G401 (cell line): ENCODE data around the gene MORN2. TPM values are rescaled to one million over a fixed set of nuclear protein-coding genes. Genes with fewer than 3 reads are reported as not detected.

ENCODE experiments used
- DNase-seq: peaks from one replicate; pipeline ENCODE4 v3.0.0-alpha.2; 2015; ENCODE audit warnings: low spot score
- in situ Hi-C: cut with HindIII; loops from 2 replicates; pipeline ENCODE4 v1.10.0; 2016; ENCODE audit warnings: low sequenced_read_pairs, mixed read lengths
- total RNA-seq: library from RNA; depleted of rRNA; stranded (reverse); fragments of >200 nt; shearing (Covaris generic); gene quantifications from 2 replicates; pipeline ENCODE4 v1.2.3, GENCODE V29; 2014; rRNA removed

Gene MORN2
- total RNA-seq, 1 experiment from 2014 or later = 30.5 TPM

DNA sequence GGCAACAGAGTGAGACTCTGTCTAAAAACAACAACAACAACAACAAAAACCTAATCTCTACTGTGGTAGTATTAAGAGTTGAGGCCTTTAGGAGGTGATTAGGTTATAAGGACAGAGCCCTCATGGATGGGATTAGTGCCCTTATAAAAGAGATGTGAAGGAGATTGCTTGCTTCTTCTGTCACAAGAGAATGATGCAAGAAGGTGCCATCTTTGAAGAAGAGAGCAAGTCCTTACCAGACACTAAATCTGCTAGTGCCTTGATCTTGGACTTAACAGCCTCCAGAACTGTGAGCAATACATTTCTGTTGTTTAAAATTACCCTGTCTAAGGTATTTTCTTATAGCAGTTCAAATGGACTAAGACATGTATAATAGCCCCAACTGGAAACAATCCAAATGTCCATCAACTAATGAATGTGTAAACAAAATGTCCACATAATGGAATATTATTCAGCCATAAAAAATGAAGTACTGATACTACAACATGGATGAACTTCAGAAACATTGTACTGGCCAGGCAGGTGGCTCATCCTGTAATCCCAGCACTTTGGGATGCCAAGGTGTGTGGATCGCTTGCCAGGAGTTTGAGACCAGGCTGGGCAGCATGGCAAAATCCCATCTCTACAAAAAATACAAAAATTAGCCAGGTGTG, 12.3 kb downstream of the MORN2 start:
- no peak for DNase-seq
- in situ Hi-C loops = no loop called here

DNA sequence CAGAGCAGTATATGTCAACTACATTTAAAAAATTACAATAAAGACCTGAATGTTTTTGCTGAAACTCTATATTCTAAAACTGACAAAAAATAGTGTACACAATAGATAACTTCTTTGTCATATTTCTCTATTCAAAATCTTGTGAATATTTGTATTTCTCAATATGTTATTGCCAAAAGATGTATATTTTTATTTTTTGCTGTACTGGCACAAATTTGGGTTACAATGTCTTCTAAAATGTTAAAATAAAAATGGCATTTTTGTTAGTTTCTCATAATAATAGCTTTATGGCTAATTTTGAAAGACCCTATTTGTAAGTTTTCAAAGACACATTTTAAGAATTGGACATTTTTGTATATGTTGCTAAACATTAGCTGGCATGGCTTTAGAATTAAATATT, 13.3 kb downstream of the MORN2 start:
- no peak for DNase-seq
- in situ Hi-C loops = no loop called here

DNA sequence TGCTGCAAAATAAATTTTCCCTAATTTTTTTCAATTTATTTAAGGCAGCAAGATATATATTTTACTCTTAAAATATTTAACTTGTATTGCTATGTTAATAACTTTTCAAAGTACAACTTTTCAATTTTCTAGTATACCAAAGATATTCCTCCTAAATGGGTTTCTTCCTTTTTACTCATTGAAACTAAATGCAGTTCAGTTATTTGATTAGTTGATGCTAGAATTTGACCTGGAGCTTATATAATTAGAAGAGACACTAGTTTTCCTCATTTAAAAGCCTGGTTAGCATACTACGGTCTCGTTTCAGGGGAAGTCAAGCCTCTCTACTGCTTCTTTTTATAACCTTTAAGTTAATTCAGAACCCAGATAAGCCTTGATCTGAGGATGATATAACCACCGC, 13.8 kb downstream of the MORN2 start, which contains the start of gene ARHGEF33:
Gene ARHGEF33 (plus strand): TSS at position 301 of the 400 bp plus-strand sequence. CDS start 29,573 bp downstream, outside the sequence.
- DNase-seq = no peak
- in situ Hi-C loops = no loop called here

DNA sequence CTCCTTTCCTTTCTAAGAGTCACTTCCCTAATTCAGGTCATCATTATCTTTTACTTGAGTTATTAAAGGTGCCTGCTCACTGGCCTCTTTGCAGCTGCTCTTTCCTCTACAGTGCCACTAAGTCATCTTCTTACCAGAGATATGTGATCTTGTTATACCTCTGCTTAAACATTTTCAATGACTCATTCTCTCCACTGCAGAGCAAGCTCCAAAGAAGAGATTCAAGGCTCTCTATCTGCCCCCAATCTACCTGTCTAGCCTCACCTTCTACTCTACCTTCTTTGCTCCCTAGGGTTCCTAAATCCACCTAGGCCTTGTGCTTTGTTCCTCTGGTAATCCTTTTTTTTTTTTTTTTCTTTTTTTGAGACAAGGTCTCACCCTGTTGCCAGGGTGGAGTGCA, 17.0 kb downstream of the MORN2 start:
- no peak for DNase-seq
- in situ Hi-C loops = no loop called here

DNA sequence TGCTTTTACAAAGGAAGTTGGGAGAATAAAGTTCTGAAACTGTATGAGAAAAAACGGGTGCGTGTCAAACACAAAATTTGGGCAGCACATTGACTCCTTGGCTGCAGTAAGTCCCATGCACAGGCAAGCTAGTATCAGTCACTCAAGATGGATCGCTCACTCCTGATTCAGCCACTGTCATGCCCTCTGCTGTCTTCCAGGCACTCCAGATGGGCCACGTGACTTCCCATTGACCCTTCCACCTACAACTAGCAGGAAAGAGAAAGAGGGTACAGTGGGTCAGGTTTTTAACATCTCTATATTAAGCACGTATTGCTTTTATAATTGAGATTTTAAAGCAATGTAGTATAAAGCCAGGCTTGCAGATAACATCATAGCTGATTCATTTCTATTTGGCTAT, 22.5 kb downstream of the MORN2 start:
- no peak for DNase-seq
- in situ Hi-C loops = no loop called here

GRCh38 chr2:38900726-38901125, 24.9 kb downstream of the MORN2 start:
- no peak for DNase-seq

GRCh38 chr2:38905251-38905650, 29.5 kb downstream of the MORN2 start:
- DNase-seq = no peak
- in situ Hi-C loops = no loop called here

More at GRCh38 chr2:38900726-38901125, 24.9 kb downstream of the MORN2 start:
- in situ Hi-C loops = no loop called here

DNA sequence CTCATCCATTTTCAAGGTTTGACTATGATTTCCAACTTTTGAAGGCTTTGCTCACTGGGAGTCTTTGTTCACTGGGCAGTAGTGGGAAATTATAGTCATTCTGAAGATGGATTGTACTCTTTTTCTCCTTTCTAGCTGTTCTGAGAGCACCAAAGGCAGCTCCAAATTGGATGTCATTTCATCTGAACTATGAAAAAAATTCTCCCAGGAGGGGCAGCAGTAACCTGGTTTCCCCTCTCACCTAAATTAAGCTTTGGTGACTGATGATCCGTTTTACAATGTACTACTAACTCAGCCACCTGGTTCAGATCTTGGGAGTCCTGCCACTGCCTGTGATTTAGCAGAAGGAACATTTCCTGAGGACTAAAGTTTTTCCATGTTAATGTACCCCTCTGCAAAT, 31.5 kb downstream of the MORN2 start:
- DNase-seq = no peak
- in situ Hi-C loops = no loop called here

- DNase-seq = no peak
- in situ Hi-C loops = no loop called here
Measured at GRCh38 chr2:38907743-38908562, 32.2 kb downstream of the MORN2 start.

GRCh38 chr2:38909872-38910271, 34.1 kb downstream of the MORN2 start:
- in situ Hi-C loops = no loop called here
- DNase-seq = no peak

GRCh38 chr2:38911191-38911590, 35.4 kb downstream of the MORN2 start:
- no peak for DNase-seq
- in situ Hi-C loops = no loop called here

DNA sequence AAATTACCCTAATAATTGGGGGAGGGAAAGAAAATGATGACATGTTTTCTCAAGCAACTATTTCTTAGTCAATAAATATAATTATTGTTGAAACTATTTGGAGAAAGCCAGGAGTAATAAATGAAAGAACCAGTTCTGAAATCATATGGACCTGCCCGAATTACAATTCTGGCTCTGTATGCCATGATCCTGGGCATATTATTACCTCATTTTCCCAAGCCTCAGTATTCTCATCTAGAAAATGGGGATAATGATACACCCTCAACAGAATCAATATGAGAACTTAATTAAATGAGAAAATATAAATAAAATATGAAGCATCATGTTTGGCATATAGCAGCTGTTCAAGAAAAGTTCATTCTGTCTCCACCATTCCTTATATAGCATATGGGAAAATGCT, 36.8 kb downstream of the MORN2 start:
- in situ Hi-C loops = no loop called here
- DNase-seq = no peak

- in situ Hi-C loops = no loop called here
- DNase-seq = no peak
Measured at GRCh38 chr2:38922389-38922788, 46.6 kb downstream of the MORN2 start.

DNA sequence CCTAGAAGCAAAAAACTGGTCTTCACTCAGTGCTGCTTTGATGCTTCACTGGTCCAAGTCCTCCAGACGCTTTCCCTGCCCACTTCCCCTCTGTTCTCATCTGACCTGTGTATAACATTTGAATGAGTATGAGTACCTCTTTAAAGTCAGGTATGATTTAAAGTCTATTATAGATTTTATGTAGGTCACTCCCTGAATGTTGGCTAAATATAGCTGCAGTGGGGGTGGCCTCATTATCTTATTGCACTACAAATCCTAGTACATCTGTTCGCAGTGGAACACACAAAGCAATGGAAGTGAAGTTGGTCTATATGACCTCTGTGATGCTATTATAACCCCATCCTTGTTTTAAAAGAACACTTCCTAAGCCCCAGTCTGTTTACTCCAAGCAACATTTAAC, 47.1 kb downstream of the MORN2 start:
- in situ Hi-C loops = no loop called here
- DNase-seq = no peak

GRCh38 chr2:38925982-38926381, 50.2 kb downstream of the MORN2 start:
- in situ Hi-C loops = no loop called here
- no peak for DNase-seq

GRCh38 chr2:38930600-38930999, 54.8 kb downstream of the MORN2 start:
- no peak for DNase-seq
- in situ Hi-C loops = no loop called here

Other genes with a start within 250 kb of the MORN2 start
- 27.0 and 37.0 TPM in 2 replicates for gene GALM, start 209.9 kb upstream of the MORN2 start, total RNA-seq
- gene SRSF7, start 124.6 kb upstream of the MORN2 start, total RNA-seq = 183 and 238 TPM in 2 replicates
- 18.8 and 22.2 TPM in 2 replicates for gene GEMIN6, start 97.8 kb upstream of the MORN2 start, total RNA-seq
- 35.8 and 38.1 TPM in 2 replicates for gene DHX57, start within 50 bp of the MORN2 start, total RNA-seq
- gene ARHGEF33, start 13.9 kb downstream of the MORN2 start, total RNA-seq = not detected in 2 replicates
- 5.0 and 22.0 TPM in 2 replicates for gene SOS1, start 245.1 kb downstream of the MORN2 start, total RNA-seq